Astrocyte (in vitro differentiated cells and primary cell): Measurements from ENCODE around the gene SPOPL. TPM values are rescaled to one million over a fixed set of nuclear protein-coding genes. Genes with fewer than 3 reads are reported as not detected.

Experiments used
- DNase-seq: peaks from one replicate; pipeline ENCODE4 v3.0.0-alpha.2; 2010; ENCODE audit warnings: low read depth
- FAIRE-seq: peaks from 2 replicates; lab custom pipeline; 2011; peaks lifted over from hg19 to GRCh38; lab: Jason Lieb, UNC
- H2AFZ ChIP-seq: 2 replicates; pipeline ENCODE4 v1.6.0; 2012; ENCODE audit warnings: low read depth, low read length, inconsistent platforms
- H3K27ac ChIP-seq: 2 replicates; pipeline ENCODE4 v1.5.1; 2011; ENCODE audit warnings: low read depth, low read length, inconsistent platforms
- H3K27me3 ChIP-seq: 2 replicates; pipeline ENCODE4 v1.6.0; 2011; ENCODE audit warnings: low read length, inconsistent platforms; ENCODE audit not compliant: insufficient read depth
- H3K36me3 ChIP-seq: 2 replicates; pipeline ENCODE4 v1.5.1; 2011; ENCODE audit warnings: low read length, inconsistent platforms; ENCODE audit not compliant: insufficient read depth
- H3K4me1 ChIP-seq: 2 replicates; pipeline ENCODE4 v1.5.1; 2011; ENCODE audit warnings: low read length, inconsistent platforms; ENCODE audit not compliant: insufficient read depth
- H3K4me2 ChIP-seq: 2 replicates; pipeline ENCODE4 v1.6.0; 2012; ENCODE audit warnings: low read length, inconsistent platforms
- H3K4me3 ChIP-seq: 2 replicates; pipeline ENCODE4 v1.5.1; 2011; ENCODE audit warnings: low read depth, mild to moderate bottlenecking, low read length, inconsistent platforms; ENCODE audit not compliant: insufficient read depth
- H3K79me2 ChIP-seq: 2 replicates; pipeline ENCODE4 v1.6.0; 2012; ENCODE audit warnings: mild to moderate bottlenecking, low read length, inconsistent platforms; ENCODE audit not compliant: insufficient read depth
- H3K9ac ChIP-seq: 2 replicates; pipeline ENCODE4 v1.6.0; 2012; ENCODE audit warnings: mild to moderate bottlenecking, low read length, inconsistent platforms
- H3K9me3 ChIP-seq: 2 replicates; pipeline ENCODE4 v1.5.1; 2012; ENCODE audit warnings: low read depth, mild to moderate bottlenecking, low read length, inconsistent platforms; ENCODE audit not compliant: insufficient read depth
- H4K20me1 ChIP-seq: 2 replicates; pipeline ENCODE4 v1.6.0; 2012; ENCODE audit warnings: low read length, inconsistent platforms; ENCODE audit not compliant: insufficient read depth
- H3K27ac Mint-ChIP-seq: one replicate; pipeline ENCODE4 v1.8.0; 2021; ENCODE audit warnings: mild to moderate bottlenecking, mixed read lengths; ENCODE audit not compliant: unreplicated experiment
- H3K27me3 Mint-ChIP-seq: one replicate; pipeline ENCODE4 v1.8.0; 2021; ENCODE audit warnings: low read depth, mixed read lengths; ENCODE audit not compliant: unreplicated experiment
- H3K36me3 Mint-ChIP-seq: one replicate; pipeline ENCODE4 v1.8.0; 2021; ENCODE audit warnings: low read depth, mixed read lengths; ENCODE audit not compliant: unreplicated experiment
- H3K4me1 Mint-ChIP-seq: one replicate; pipeline ENCODE4 v1.8.0; 2021; ENCODE audit warnings: low read depth, mixed read lengths; ENCODE audit not compliant: unreplicated experiment
- H3K4me3 Mint-ChIP-seq: one replicate; pipeline ENCODE4 v1.8.0; 2021; ENCODE audit warnings: mild to moderate bottlenecking, moderate library complexity, mixed read lengths; ENCODE audit not compliant: unreplicated experiment
- H3K9me3 Mint-ChIP-seq: one replicate; pipeline ENCODE4 v1.8.0; 2021; ENCODE audit warnings: mild to moderate bottlenecking, mixed read lengths; ENCODE audit not compliant: unreplicated experiment
- EZH2 ChIP-seq: IDR thresholded peaks from 2 replicates; pipeline ENCODE4 v1.6.1; 2012; ENCODE audit warnings: mild to moderate bottlenecking, low read length, inconsistent platforms; ENCODE audit not compliant: insufficient read depth
- total RNA-seq: library from RNA; stranded (reverse); gene quantifications from 2 replicates; pipeline ENCODE4 v1.2.1, GENCODE V29; 2021
- TF ChIP-seq, protein P1 (sequence below): IDR thresholded peaks from 2 replicates; pipeline ENCODE4 v1.5.1; 2011; ENCODE audit warnings: low read depth, mild to moderate bottlenecking, inconsistent platforms, low read length, moderate library complexity; ENCODE audit not compliant: insufficient read depth

The SPOPL gene
- total RNA-seq, 1 donor from 2014 or later = 23.2 TPM

DNA sequence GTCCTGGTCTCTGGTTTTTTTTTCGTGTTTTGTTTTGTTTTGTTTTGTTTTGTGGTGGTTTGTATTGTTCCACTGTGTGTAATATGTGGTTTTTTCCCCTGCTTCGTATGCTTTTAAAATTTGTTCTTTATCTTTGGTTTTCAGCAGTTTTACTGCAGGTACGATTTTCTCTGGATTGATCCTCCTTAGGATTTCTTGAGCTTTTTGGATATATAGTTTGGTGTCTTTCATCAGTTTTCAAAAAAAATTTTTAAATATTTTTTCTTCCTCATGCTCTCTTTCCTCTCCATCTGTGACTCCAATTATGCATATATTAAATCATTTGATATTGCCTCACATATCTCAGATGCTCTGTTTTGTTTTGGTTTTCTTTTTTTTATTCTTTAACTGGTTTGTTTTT lies 78.0 kb downstream of the SPOPL start:
- H3K4me1 ChIP-seq = no peaks in the 10 kb centered on the region
- Mint-ChIP-seq H3K9me3 (peaks cover 5% of the 10 kb centered on the region), H3K27me3 (no peaks in the 10 kb centered on the region), H3K4me1 (no peaks in the 10 kb centered on the region), H3K4me3 (no peak overlapping the region), H3K27ac (no peak overlapping the region), H3K36me3 (peaks cover 12% of the 10 kb centered on the region)
- no peak overlapping the region for H3K4me2 ChIP-seq
- H3K9ac ChIP-seq = no peak overlapping the region
- FAIRE-seq (no peak), DNase-seq (no peak)
- TF ChIP-seq EZH2 = no peak
- TF ChIP-seq, protein P1, sequence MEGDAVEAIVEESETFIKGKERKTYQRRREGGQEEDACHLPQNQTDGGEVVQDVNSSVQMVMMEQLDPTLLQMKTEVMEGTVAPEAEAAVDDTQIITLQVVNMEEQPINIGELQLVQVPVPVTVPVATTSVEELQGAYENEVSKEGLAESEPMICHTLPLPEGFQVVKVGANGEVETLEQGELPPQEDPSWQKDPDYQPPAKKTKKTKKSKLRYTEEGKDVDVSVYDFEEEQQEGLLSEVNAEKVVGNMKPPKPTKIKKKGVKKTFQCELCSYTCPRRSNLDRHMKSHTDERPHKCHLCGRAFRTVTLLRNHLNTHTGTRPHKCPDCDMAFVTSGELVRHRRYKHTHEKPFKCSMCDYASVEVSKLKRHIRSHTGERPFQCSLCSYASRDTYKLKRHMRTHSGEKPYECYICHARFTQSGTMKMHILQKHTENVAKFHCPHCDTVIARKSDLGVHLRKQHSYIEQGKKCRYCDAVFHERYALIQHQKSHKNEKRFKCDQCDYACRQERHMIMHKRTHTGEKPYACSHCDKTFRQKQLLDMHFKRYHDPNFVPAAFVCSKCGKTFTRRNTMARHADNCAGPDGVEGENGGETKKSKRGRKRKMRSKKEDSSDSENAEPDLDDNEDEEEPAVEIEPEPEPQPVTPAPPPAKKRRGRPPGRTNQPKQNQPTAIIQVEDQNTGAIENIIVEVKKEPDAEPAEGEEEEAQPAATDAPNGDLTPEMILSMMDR = no peak
- no peaks in the 10 kb centered on the region for H3K9me3 ChIP-seq
- H4K20me1 ChIP-seq = no peaks in the 10 kb centered on the region
- no peaks in the 10 kb centered on the region for H3K79me2 ChIP-seq
- no peaks in the 10 kb centered on the region for H3K27me3 ChIP-seq
- no peak overlapping the region for H3K4me3 ChIP-seq
- H2AFZ ChIP-seq = no peak overlapping the region
- no peak overlapping the region for H3K27ac ChIP-seq
- H3K36me3 ChIP-seq = no peaks in the 10 kb centered on the region

DNA sequence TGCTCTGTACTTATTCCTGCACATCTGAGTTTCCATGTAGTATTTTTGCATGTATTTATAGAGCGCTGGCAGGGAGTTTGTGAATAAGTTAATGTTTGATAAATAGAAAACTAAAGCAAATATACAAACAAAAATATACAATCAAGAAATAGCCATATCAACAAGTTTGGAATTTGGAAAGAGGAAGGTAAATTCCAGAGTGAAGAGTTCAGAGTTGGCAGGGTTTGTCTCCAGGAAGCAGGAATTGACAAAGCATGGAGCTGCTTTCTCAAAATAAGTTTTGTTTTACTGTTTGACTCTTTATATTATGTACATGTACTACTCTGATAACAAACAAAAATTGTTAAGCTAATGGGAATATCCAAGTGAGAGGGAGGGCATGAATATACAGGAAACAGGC lies 80.3 kb downstream of the SPOPL start:
- DNase-seq (no peak), FAIRE-seq (no peak)
- H3K9ac ChIP-seq = no peak overlapping the region
- Mint-ChIP-seq H3K4me3 (no peak overlapping the region), H3K27me3 (no peaks in the 10 kb centered on the region), H3K4me1 (no peaks in the 10 kb centered on the region), H3K36me3 (peaks cover 6% of the 10 kb centered on the region), H3K9me3 (no peaks in the 10 kb centered on the region), H3K27ac (no peak overlapping the region)
- H3K36me3 ChIP-seq = no peaks in the 10 kb centered on the region
- no peak overlapping the region for H3K27ac ChIP-seq
- H4K20me1 ChIP-seq = no peaks in the 10 kb centered on the region
- no peaks in the 10 kb centered on the region for H3K4me1 ChIP-seq
- H3K4me2 ChIP-seq = no peak overlapping the region
- H3K9me3 ChIP-seq = no peaks in the 10 kb centered on the region
- no peak overlapping the region for H2AFZ ChIP-seq
- no peaks in the 10 kb centered on the region for H3K27me3 ChIP-seq
- no peaks in the 10 kb centered on the region for H3K79me2 ChIP-seq
- no peak for TF ChIP-seq EZH2
- TF ChIP-seq, protein P1 = no peak
- no peak overlapping the region for H3K4me3 ChIP-seq

DNA sequence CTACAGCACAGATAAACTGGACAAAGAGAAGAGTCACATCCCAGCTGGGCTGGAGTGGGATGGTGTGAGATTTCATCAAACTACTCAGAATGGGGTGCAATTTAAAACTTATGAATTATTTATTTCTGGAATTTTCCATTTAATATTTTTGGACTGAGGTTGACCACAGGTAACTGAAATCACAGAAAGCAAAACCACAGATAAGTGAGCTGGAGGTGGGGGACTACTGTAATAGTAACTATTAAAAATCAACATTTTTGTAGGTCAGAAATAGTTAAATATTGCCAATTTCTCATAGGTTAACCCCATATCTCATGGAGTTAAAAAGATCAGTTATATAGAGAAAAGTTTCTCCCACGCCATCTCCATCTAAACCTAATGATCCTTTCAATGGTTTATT lies 88.1 kb downstream of the SPOPL start:
- H3K9me3 ChIP-seq = no peaks in the 10 kb centered on the region
- H3K36me3 ChIP-seq = no peaks in the 10 kb centered on the region
- no peak for TF ChIP-seq EZH2
- TF ChIP-seq, protein P1 = no peak
- no peak overlapping the region for H2AFZ ChIP-seq
- H3K9me3 Mint-ChIP-seq = no peaks in the 10 kb centered on the region
- H3K4me2 ChIP-seq = no peak overlapping the region
- no peak for FAIRE-seq
- no peaks in the 10 kb centered on the region for H3K27me3 Mint-ChIP-seq
- H3K36me3 Mint-ChIP-seq = peaks cover 3% of the 10 kb centered on the region
- no peak overlapping the region for H3K4me3 ChIP-seq
- no peak overlapping the region for H3K27ac ChIP-seq
- DNase-seq = no peak
- no peaks in the 10 kb centered on the region for H3K4me1 ChIP-seq
- H3K27me3 ChIP-seq = no peaks in the 10 kb centered on the region
- H3K4me1 Mint-ChIP-seq = no peaks in the 10 kb centered on the region
- H3K9ac ChIP-seq = no peak overlapping the region
- H3K79me2 ChIP-seq = no peaks in the 10 kb centered on the region
- H3K27ac Mint-ChIP-seq = no peak overlapping the region
- no peaks in the 10 kb centered on the region for H4K20me1 ChIP-seq
- no peak overlapping the region for H3K4me3 Mint-ChIP-seq
